C4-2B (cell line): ENCODE results near the gene ZNF488.

Source experiments
- CTCF ChIP-seq: fragments of 450-650 bp; conservative IDR thresholded peaks from 2 replicates; pipeline ENCODE4 v1.5.1; 2017; ENCODE audit warnings: mild to moderate bottlenecking
- ZFX ChIP-seq: fragments of 450-650 bp; IDR thresholded peaks from 2 replicates; pipeline ENCODE4 v1.6.1; 2017

DNA sequence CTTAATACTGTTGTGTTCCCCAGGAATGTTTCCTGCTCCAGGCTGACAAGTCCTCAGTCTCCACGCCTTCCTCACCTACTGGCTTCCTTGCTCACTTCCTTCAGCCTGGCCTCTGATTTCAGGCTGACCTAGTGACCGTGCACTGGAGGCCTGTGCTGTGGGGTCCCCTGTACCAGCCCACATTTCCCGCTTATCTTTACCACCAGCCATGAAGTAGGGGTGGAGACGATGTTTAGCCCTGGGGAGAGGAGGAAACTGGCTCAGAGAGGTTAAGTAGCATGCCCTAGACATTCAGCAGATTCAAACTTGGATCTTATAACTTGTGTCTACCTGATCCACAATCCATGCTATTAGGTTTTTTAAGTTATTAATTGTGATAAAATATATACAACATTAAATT, 4.8 kb upstream of the ZNF488 start:
- TF ChIP-seq CTCF (no peak), ZFX (no peak)
